Mammary epithelial cell (primary cell): ENCODE results near the gene SH3TC2.

ENCODE experiments used
- CTCF ChIP-seq, 2 donors: IDR thresholded peaks in 1 of 2; conservative IDR thresholded peaks in 1 of 2; 2 replicates each; pipeline ENCODE4 v1.5.1; 2011 to 2012; ENCODE audit warnings: inconsistent platforms in 2 of 2, low read length in 2 of 2, mild to moderate bottlenecking in 2 of 2, control low read depth in 1 of 2, low read depth in 1 of 2; ENCODE audit not compliant: insufficient read depth in 1 of 2; ENCODE audit errors: extremely low read depth in 1 of 2
- EZH2 ChIP-seq: IDR thresholded peaks from 2 replicates; pipeline ENCODE4 v1.6.1; 2012; ENCODE audit warnings: low read length, inconsistent platforms, borderline replicate concordance

GRCh38 chr5:149028161-149028560, 34.7 kb downstream of the SH3TC2 start:
- TF ChIP-seq CTCF (conservative IDR thresholded peaks at IDR 0.05 in 1 of 2, IDR thresholded peaks at IDR 0.05 in 1 of 2; ENCODE audit: extremely low read depth in 1 of 2, insufficient read depth in 1 of 2, low read depth in 1 of 2, low read length in 2 of 2) (no peak), EZH2 (no peak)
